ENCODE results near the gene NKAIN2. TPM values are rescaled to one million over a fixed set of nuclear protein-coding genes. Genes with fewer than 3 reads are reported as not detected.

The NKAIN2 gene
- total RNA-seq, 1 donor from 2014 or later = 48.4 TPM

DNA sequence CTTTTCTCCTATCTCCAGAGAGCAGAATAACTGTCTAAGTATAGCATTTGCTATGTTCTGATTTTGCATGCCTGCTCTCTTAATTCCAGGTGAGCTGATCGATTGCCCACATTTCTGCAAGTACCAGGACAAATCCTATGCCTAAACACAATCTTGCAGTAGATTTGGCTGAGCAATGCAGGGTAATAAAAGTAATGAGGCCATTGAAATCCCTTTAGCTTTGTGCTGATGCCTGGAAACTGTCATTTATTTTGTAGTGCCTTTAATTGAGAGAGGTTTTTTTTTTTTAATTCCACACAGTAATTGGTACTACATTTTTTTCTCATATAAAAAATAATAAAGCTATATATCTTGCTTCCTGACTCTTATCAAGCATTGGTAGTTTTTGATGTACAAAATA is 252.3 kb downstream of the NKAIN2 start:
- intact Hi-C loops (cut with DNase I) = no loop called here
- ATAC-seq = no peak
- no peak for DNase-seq (ENCODE audit: low spot score)

DNA sequence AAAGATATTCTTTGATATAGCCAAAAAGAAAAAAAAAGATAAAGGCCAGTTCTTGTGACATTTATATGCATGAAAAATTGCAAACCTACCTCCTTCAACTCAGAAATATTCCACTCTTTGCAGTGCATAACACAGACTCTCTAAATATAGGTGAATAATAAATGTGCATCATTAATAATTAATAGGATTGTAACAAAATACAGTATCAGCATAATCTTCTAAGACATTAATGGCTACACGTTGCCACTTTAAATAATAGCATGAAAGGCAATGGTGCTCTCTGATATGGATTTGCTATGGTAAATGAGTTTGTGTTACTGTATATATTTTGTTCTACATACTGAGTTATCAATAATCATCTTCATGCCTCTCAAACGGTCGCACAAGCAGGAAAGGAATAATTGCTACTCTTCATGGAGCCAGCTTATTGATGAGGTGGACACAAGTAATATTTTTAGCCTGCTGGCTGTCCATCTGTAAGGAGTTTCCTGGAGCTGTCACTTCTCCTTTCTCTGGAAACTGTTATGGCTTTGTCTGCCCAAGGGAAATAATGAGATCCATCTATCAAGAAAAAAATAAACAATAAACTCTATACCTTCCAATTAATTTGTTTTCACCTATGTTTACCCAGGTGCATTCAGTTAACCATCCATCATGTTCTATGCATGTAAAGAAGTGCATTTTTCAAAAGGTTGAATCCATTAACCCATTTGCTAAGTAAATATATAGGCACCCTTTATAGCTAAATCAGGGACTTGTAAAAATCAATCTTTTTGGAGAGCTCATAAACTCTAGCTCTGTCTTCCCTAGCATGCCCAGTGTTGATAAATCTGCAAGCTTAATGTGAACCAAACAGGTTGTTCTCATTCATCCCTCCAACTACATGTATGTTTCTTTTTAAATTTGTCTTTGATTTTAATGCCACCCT is 253.0 kb downstream of the NKAIN2 start:
- DNase-seq (ENCODE audit: low spot score) (no peak), ATAC-seq (no peak)
- intact Hi-C loops (cut with DNase I) = no loop called here

DNA sequence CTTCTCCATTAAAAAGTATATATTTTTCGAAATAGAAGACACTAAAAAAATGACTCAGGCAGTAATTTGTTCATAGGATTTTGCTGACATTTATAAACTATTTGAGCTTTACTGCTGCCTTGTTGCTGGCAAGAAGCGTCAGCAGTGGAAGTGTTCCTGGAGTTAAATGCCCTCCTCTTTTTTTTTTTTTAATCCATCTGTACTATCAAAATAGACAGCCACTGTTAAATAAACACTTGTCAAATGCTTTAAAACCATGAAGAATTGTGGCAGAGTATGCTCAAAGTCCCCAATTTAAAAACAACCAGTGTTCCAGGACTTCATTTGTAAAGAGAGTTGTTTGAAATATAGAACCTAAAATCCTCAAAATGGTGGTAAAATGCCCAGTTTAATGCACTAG is 253.8 kb downstream of the NKAIN2 start:
- ATAC-seq = no peak
- intact Hi-C loops (cut with DNase I) = no loop called here
- no peak for DNase-seq (ENCODE audit: low spot score)

- intact Hi-C loops (cut with DNase I) = no loop called here
Observed at GRCh38 chr6:124064317-124065113, 260.9 kb downstream of the NKAIN2 start.

DNA sequence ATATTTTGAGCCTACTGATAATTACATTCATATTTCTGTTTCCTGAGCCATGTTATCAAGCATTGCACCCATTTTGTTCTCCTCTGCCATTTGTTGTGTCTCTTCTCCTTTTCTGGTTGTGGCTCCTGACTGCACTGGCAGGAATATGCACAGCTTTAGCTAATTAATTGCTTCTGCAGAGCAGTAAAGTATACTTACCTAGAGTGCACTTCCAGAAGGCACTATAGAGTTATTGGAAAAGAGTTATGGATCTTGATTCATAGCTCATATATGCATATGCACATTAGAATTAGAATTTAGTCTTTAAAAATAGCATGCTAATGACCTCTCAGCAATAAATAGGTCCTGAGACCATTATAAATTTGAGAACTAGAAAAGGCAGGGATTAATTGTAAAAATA is 262.6 kb downstream of the NKAIN2 start:
- no peak for ATAC-seq

More at GRCh38 chr6:124064317-124065113, 260.9 kb downstream of the NKAIN2 start:
- DNase-seq (ENCODE audit: low spot score) (no peak), ATAC-seq (no peak)

GRCh38 chr6:124066946-124067552 is 263.4 kb downstream of the NKAIN2 start:
- ATAC-seq = no peak
- intact Hi-C loops (cut with DNase I) = no loop called here
- no peak for DNase-seq (ENCODE audit: low spot score)

More for the DNA sequence above, 262.6 kb downstream of the NKAIN2 start:
- no peak for DNase-seq (ENCODE audit: low spot score)
- intact Hi-C loops (cut with DNase I) = no loop called here

GRCh38 chr6:124069230-124069950 is 265.7 kb downstream of the NKAIN2 start:
- no peak for ATAC-seq
- intact Hi-C loops (cut with DNase I) = no loop called here
- no peak for DNase-seq (ENCODE audit: low spot score)

DNA sequence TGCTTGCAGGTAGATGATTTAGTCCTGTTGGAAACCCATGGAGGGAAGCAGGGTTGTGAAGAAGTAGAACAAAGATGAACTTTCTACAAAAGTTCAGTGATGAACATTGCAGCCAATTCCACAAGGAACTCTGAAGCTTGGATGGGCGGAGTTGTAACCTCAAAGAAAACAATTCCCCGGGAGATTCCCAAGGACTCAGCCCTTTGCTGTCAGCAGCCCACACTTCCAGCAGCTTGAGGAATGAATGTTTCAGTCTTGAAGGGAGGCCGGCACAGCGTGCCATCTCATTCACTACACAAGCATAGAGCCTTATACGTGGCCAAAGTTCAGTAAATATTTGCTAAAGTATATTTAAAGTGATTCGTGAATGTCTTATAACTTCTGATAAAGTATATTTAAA is 269.4 kb downstream of the NKAIN2 start:
- DNase-seq (ENCODE audit: low spot score) (no peak), ATAC-seq (no peak)
- intact Hi-C loops (cut with DNase I) = no loop called here

DNA sequence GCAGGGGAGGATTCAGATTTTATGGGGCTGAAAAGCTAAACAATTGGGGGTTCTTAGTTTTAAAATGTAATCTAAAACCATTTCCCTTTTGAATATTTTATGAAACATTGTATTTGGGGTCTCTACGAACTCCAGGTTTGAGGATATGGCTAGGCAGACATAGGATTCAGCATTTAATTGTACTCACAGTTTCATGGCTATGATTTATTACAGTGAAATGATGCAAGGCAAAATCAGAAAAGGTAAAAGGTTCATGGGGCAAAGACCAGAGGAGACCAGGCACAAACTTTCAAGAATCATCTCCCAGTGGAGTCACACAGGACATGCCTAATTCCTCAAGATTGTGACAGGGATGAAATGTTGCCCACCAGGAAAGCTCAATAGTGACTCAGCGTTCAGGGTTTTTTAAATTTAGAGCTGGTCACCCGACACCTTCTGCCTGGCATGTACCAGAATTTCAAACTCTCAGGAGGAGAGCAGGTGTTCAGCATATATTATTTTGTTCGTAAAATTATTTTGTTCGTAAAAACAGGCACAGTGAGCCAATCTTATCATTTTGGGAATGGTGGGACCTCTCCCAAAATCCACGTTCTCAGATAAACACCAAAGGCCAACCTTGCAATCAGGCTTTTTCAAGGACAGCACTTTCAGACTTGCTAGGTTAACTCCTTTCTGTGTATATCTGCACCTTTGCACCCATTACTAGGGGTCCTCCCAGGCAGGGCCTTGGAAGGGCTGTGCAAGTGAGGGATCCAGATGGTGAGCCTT is 270.3 kb downstream of the NKAIN2 start:
- DNase-seq (ENCODE audit: low spot score) (no peak), ATAC-seq (no peak)
- intact Hi-C loops (cut with DNase I) = no loop called here

DNA sequence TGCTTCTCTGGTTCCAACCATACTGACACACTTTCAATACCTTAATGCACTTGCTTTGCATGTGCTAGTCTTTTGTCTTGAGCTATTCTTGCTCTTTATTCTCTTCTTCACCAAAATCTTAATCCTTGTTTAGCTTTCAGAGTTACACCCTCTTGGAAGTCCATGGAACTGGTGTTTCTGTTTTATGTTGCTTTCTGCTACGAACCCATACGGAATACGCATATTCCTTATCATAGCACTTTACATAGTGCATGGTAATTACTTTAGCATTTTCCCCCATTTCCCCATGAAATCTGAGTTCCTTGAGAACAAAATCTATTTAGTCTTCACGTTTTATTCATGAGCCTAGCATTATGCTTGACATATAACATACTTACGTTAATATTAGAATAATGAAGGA is 270.9 kb downstream of the NKAIN2 start:
- ATAC-seq (no peak), DNase-seq (ENCODE audit: low spot score) (no peak)
- intact Hi-C loops (cut with DNase I) = no loop called here

- ATAC-seq (no peak), DNase-seq (ENCODE audit: low spot score) (no peak)
- intact Hi-C loops (cut with DNase I) = no loop called here
Observed at GRCh38 chr6:124076336-124077048, 272.8 kb downstream of the NKAIN2 start.

GRCh38 chr6:124078169-124078568 is 274.5 kb downstream of the NKAIN2 start:
- DNase-seq (ENCODE audit: low spot score) = no peak
- intact Hi-C loops (cut with DNase I) = no loop called here
- ATAC-seq = no peak

GRCh38 chr6:124080483-124080882 is 276.8 kb downstream of the NKAIN2 start:
- ATAC-seq = no peak
- DNase-seq (ENCODE audit: low spot score) = no peak
- intact Hi-C loops (cut with DNase I) = no loop called here

DNA sequence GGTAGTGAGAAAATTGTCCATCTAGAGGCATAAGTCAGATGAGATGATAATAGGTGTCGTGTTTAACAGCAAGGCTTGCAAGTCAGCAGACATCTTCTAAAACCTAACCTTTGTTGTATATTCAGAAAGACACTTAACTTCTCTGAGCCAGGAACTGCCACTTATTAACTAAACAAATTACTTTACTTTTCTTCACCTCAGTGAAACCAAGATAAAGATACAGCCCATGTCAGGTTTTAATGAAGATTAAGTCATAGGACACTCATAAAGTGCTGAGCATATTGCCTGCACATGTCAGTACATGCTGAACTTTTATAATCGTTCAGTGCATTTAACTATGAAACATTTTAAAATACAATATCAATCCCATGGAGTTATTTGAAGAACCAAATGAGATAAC is 286.8 kb downstream of the NKAIN2 start:
- DNase-seq (ENCODE audit: low spot score) = no peak
- ATAC-seq = no peak
- intact Hi-C loops (cut with DNase I) = no loop called here

- intact Hi-C loops (cut with DNase I) = loop anchor here (5.0 kb wide), 1 partner anchor 102 kb away; no protein-coding TSS in a partner anchor
- no peak for ATAC-seq
- no peak for DNase-seq (ENCODE audit: low spot score)
Observed at GRCh38 chr6:124099520-124099919, 295.9 kb downstream of the NKAIN2 start.

GRCh38 chr6:124110514-124110913 is 306.8 kb downstream of the NKAIN2 start:
- intact Hi-C loops (cut with DNase I) = no loop called here

DNA sequence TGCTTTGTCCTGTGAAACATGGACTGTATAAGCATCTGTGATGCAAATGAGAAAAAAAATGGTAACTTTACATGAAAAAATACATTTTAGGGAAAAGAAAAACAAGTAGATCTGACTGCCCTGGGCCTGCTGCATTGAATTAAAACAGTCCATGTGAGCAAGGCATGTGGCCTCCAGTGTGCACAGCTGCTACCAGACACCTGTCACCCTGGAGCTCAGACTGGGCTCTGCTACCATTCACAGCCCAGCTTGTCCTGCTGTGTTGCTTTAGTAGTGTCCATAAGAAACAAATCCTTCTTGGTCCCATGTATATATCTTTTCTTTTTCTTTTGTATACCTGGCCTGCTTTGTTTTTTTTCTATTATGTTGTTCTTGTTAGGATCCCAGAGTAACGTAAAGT is 315.9 kb downstream of the NKAIN2 start:
- DNase-seq (ENCODE audit: low spot score) (no peak), ATAC-seq (no peak)
- intact Hi-C loops (cut with DNase I) = no loop called here

More at GRCh38 chr6:124110514-124110913, 306.8 kb downstream of the NKAIN2 start:
- no peak for DNase-seq (ENCODE audit: low spot score)
- no peak for ATAC-seq
